Smooth muscle cell (in vitro differentiated cells): ENCODE measurements around the gene CDK19. TPM values are rescaled to one million over a fixed set of nuclear protein-coding genes. Genes with fewer than 3 reads are reported as not detected.

ENCODE experiments used
- DNase-seq: peaks from one replicate; lab custom pipeline; 2025; ENCODE audit not compliant: unreplicated experiment; lab: John Stamatoyannopoulos, UW
- H2AFZ ChIP-seq: fragments of 200-600 bp; sonication (generic); 2 replicates; pipeline ENCODE4 v1.6.0; 2016; ENCODE audit warnings: antibody characterized with exemption, low read depth, mild to moderate bottlenecking
- H3F3A ChIP-seq: fragments of 200-600 bp; sonication (generic); 2 replicates; pipeline ENCODE4 v1.6.0; 2017; ENCODE audit warnings: antibody characterized with exemption, low read depth
- H3K27ac ChIP-seq: fragments of 200-600 bp; sonication (generic); 2 replicates; pipeline ENCODE4 v1.5.1; 2016; ENCODE audit warnings: low read depth, mild to moderate bottlenecking
- H3K27me3 ChIP-seq: fragments of 200-600 bp; sonication (generic); 2 replicates; pipeline ENCODE4 v1.6.1; 2016; ENCODE audit warnings: low read depth, mild to moderate bottlenecking
- H3K36me3 ChIP-seq: fragments of 200-600 bp; sonication (generic); 2 replicates; pipeline ENCODE4 v1.5.1; 2016; ENCODE audit warnings: low read depth
- H3K4me1 ChIP-seq: fragments of 200-600 bp; sonication (generic); 2 replicates; pipeline ENCODE4 v1.5.1; 2016; ENCODE audit warnings: low read depth
- H3K4me2 ChIP-seq: fragments of 200-600 bp; sonication (generic); 2 replicates; pipeline ENCODE4 v1.6.0; 2016; ENCODE audit warnings: mild to moderate bottlenecking
- H3K4me3 ChIP-seq: fragments of 200-600 bp; sonication (generic); 2 replicates; pipeline ENCODE4 v1.5.1; 2016; ENCODE audit warnings: mild to moderate bottlenecking
- H3K79me2 ChIP-seq: fragments of 200-600 bp; sonication (generic); 2 replicates; pipeline ENCODE4 v1.6.0; 2016; ENCODE audit warnings: low read depth, mild to moderate bottlenecking
- H3K9ac ChIP-seq: fragments of 200-600 bp; sonication (generic); 2 replicates; pipeline ENCODE4 v1.6.0; 2016; ENCODE audit warnings: low read depth
- H3K9me3 ChIP-seq: fragments of 200-600 bp; sonication (generic); replicated peaks from 2 replicates; pipeline ENCODE4 v1.5.1; 2016; ENCODE audit warnings: low read depth
- H4K20me1 ChIP-seq: fragments of 200-600 bp; sonication (generic); 2 replicates; pipeline ENCODE4 v1.6.0; 2016; ENCODE audit warnings: low read depth
- CTCF ChIP-seq: fragments of 200-600 bp; sonication (generic); IDR thresholded peaks from 2 replicates; pipeline ENCODE4 v1.5.1; 2017; ENCODE audit warnings: borderline replicate concordance, mild to moderate bottlenecking, antibody characterized with exemption; ENCODE audit not compliant: insufficient read depth, poor library complexity, severe bottlenecking
- WGBS: methylation state at CpG from one replicate; pipeline ENCODE4 v1.1.7; 2016; ENCODE audit warnings: low lambda C conversion rate; 5-methylcytosine and 5-hydroxymethylcytosine counted together
- polyA plus RNA-seq: library from polyadenylated mRNA; unstranded; fragments of >200 nt; fragmentation: Nextera tagmentation; extraction: Ambion mirVana; gene quantifications from 2 replicates; pipeline ENCODE4 v1.2.1, GENCODE V29; 2016
- total RNA-seq: library from RNA; depleted of rRNA; stranded (reverse); fragments of >200 nt; gene quantifications from 2 replicates; pipeline ENCODE4 v1.2.3, GENCODE V29; 2014

CDK19 gene
- total and polyA plus RNA-seq, 2 experiments from 2014 or later, result 3.7 to 14.0 TPM

- Histone ChIP-seq H3K27ac (peak overlapping the region; percentile 91), H3F3A (peaks cover 5% of the 10 kb centered on the region), H3K36me3 (no peaks in the 10 kb centered on the region), H4K20me1 (peaks cover 31% of the 10 kb centered on the region), H3K27me3 (no peaks in the 10 kb centered on the region), H3K4me1 (peaks cover 21% of the 10 kb centered on the region), H3K9ac (peak overlapping the region; percentile 81), H3K4me3 (peak overlapping the region; percentile 93), H3K79me2 (peaks cover 47% of the 10 kb centered on the region), H2AFZ (peak overlapping the region; percentile 68), H3K4me2 (peak overlapping the region; percentile 89), H3K9me3 (no peaks in the 10 kb centered on the region)
- WGBS, result 1% methylated on average over 33 of the region's 49 CpGs
- no peak for DNase-seq
- no peak for TF ChIP-seq CTCF
These were observed 256 bp downstream of the CDK19 start for GRCh38 chr6:110815015-110815410.

GRCh38 chr6:110814102-110815014 lies 911 bp downstream of the CDK19 start:
- no peak for TF ChIP-seq CTCF
- Histone ChIP-seq H3K79me2 (peaks cover 53% of the 10 kb centered on the region), H3K9me3 (no peaks in the 10 kb centered on the region), H2AFZ (peak overlapping the region; percentile 68), H4K20me1 (peaks cover 31% of the 10 kb centered on the region), H3K9ac (peak overlapping the region; percentile 81), H3K4me2 (peak overlapping the region; percentile 89), H3K4me3 (peak overlapping the region; percentile 93), H3K36me3 (no peaks in the 10 kb centered on the region), H3F3A (peaks cover 5% of the 10 kb centered on the region), H3K27ac (peak overlapping the region; percentile 91), H3K4me1 (peaks cover 21% of the 10 kb centered on the region), H3K27me3 (no peaks in the 10 kb centered on the region)
- peak; percentile 42 for DNase-seq
- WGBS, result under 1% methylated on average over 79 of the region's 86 CpGs

GRCh38 chr6:110813338-110814101 lies 1.7 kb downstream of the CDK19 start:
- 75% methylated on average over 8 of the region's 8 CpGs for WGBS
- Histone ChIP-seq H3K79me2 (peaks cover 55% of the 10 kb centered on the region), H3K27ac (no peak overlapping the region), H3K27me3 (no peaks in the 10 kb centered on the region), H4K20me1 (peaks cover 33% of the 10 kb centered on the region), H3K4me3 (peak overlapping the region; percentile 93), H2AFZ (peak overlapping the region; percentile 68), H3K9ac (peak overlapping the region; percentile 81), H3K36me3 (no peaks in the 10 kb centered on the region), H3F3A (peaks cover 5% of the 10 kb centered on the region), H3K4me2 (peak overlapping the region; percentile 89), H3K4me1 (peaks cover 21% of the 10 kb centered on the region), H3K9me3 (no peaks in the 10 kb centered on the region)
- DNase-seq, result no peak
- no peak for TF ChIP-seq CTCF
